GM18909 (cell line): ENCODE data around the gene SRA1.

Experiments used
- ATAC-seq: cut with Tn5 transposase; IDR thresholded peaks from one replicate; pipeline ENCODE4 v1.9.1; 2021; ENCODE audit warnings: mild to moderate bottlenecking; ENCODE audit not compliant: unreplicated experiment, poor library complexity

The SRA1 gene

GRCh38 chr5:140553657-140554056, 3.6 kb downstream of the SRA1 start:
- ATAC-seq, result no peak

GRCh38 chr5:140551872-140552271, 5.4 kb downstream of the SRA1 start:
- no peak for ATAC-seq

- ATAC-seq, result no peak
Observed at GRCh38 chr5:140550147-140551079, 6.9 kb downstream of the SRA1 start.

- no peak for ATAC-seq
Observed at GRCh38 chr5:140549237-140550144, 7.8 kb downstream of the SRA1 start.

GRCh38 chr5:140548791-140549190, 8.5 kb downstream of the SRA1 start:
- no peak for ATAC-seq

DNA sequence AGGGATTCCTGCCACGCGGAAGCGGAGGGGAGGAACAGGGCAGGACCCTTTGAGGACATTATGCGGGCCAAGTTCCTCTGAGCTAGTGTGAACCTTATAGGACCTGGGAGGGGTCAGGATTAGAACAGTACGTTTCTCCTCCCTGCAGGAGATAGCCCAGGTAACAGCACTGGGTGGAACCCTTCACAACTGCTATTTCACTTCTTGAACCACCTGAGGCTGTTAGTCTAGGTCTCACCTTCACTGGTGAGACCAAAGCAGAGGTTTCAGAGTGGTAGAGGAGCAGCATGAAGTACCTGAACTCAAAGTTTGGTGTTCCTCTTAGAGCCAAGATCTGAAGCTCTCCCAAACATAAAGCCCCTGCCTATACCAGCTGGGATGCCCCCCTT, 9.0 kb downstream of the SRA1 start:
- ATAC-seq, result peak; percentile 2

GRCh38 chr5:140547508-140548299, 9.6 kb downstream of the SRA1 start, which contains the start of gene EIF4EBP3:
Gene EIF4EBP3 (plus strand): TSS chr5:140547662. CDS start chr5:140547738, 76 bp downstream.
- peak; percentile 98 for ATAC-seq

GRCh38 chr5:140546851-140547507, 10.3 kb downstream of the SRA1 start:
- ATAC-seq, result no peak

GRCh38 chr5:140545606-140546005, 11.7 kb downstream of the SRA1 start:
- no peak for ATAC-seq

DNA sequence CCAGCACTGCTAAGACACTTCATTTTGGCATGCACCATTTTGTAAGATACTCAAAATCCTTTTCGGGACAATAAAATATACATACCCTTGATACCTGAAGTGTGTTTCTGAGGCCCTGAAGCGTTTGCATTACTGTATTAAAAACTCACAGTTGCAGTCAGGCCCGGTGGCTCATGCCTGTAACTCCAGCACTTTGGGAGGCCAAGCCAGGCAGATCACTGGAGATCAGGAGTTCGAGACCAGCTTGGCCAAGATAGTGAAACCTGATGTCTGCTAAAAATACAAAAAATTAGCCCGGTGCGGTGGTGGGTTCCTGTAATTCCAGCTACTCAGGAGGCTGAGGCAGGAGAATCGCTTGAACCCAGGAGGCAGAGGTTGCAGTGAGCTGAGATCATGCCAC, 12.3 kb downstream of the SRA1 start:
- no peak for ATAC-seq

- ATAC-seq, result no peak
Observed at GRCh38 chr5:140542972-140543371, 14.3 kb downstream of the SRA1 start.

DNA sequence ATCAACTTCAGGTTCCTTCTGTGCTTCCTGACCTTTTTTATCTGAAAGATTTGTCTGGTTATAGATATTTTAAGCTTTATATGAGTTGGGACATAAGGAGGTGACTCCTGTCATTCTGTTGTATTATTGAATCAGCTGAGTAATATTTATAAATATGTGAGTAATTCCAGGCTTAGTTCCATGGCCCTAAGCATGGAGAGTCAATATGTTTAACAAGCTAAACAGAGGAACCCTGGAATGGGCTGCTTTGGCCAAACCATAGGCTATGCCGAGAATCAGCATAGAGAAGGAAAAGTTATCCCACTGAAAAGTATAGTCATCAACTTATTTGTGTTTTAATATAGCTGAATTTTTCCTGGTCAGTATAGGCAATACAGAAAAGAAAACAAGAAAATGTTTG, 17.0 kb downstream of the SRA1 start:
- ATAC-seq, result no peak

DNA sequence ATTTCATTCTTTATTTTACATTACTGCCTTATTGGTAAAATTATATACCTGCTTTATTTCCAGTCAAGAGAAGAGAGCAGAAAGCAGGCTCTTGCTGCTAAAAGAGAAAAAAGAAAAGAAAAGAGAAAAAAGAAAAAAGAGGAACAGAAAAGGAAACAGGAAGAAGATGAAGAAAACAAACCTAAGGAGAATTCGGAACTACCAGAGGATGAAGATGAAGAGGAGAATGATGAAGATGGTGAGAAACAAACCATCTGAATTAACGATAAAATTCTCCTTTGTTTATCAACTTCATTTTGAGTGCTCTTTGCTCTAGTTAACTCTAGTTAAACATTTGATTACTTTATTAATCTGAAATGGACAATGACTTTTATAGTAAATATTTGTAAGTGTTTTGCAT, 33.3 kb downstream of the SRA1 start:
- ATAC-seq, result no peak

- ATAC-seq, result no peak
Observed at GRCh38 chr5:140513124-140513523, 44.1 kb downstream of the SRA1 start.

DNA sequence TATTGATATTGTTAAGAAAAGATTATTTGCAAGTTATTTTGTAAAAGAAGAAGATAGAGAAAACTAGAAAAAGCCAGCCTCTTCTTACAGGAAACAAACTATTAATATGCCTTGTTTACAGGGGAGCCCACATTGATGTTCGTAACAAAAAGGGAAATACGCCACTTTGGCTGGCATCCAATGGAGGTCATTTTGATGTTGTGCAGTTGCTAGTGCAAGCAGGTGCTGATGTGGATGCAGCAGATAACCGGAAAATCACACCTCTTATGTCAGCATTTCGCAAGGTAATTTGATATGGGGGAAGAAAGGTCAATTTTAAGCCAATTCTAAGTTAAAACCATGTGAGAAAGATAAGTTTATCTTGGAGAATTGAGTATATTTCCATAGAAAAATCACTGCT, 47.4 kb downstream of the SRA1 start:
- ATAC-seq, result no peak

GRCh38 chr5:140502834-140503233, 54.4 kb downstream of the SRA1 start:
- ATAC-seq, result no peak
